Activated T-cell treated with anti-CD3 and anti-CD28 coated beads for 4 hours (primary cell): ENCODE data around the gene UGT1A7.

Source experiments
- DNase-seq: peaks from one replicate; pipeline ENCODE4 v3.0.0-alpha.2; 2020

Gene UGT1A7

DNA sequence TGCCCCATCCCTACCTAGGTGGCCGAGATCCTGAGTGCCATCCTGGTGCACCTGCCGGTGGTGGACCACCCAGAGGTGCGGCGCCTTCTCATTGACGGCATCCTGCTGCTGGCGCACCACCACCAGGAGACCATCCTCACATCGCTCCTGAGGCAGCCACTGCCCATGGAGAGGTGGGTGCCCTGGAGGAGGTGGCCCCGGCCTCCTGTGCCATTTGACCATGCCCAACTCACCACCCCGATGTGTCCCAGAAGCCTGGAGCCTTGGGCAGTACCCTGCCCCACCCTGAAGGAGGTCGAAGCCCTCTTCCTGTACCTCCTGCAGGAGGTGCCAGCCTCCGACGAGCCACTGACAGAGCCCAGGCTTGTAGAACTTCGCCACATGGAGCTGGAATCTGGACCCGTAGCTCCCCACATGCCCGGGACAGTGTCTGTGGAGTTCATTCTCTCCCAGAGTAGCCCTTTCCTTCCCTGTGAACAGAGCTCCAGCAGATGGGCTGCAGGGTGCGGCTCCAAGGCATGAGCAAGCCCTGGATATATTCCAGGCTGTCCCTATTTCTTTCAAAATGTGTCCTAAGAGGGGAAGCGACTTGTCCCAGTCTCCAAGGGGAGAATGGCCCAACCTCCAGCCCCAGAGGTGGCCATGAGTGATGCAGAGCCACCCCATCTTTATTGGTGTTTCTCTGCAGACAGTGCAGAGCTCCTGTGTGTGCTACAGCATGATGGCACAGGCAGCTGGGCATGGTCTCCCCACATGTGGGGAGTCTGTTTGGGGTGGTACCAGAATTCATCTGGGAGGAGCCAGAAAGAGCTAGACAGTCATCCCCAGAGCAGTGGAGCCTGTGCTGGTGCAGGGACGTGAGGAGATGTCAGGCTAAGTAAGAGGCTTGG is 138.4 kb downstream of the UGT1A7 start:
- no peak for DNase-seq

GRCh38 chr2:233820774-233821105 is 139.0 kb downstream of the UGT1A7 start:
- DNase-seq, result no peak

DNA sequence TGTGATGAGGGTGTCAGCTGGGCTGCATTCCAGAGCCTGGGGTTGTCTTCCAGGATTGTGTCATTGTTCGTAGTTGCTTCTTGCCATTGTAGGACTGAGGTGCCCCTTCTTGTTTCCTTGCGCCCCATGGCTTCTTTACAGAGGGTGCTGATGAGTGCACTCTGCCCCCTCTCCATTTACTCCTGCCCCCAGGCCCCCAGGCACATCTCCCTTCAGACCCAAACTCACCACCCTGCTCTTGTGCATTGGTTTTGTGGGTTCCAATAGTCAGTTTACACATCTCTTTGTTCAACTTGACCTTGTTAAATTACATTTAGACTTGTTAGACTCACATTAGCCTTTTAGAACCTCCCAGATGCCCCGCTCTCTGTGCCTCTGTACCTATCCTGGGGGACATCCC is 139.5 kb downstream of the UGT1A7 start:
- no peak for DNase-seq

DNA sequence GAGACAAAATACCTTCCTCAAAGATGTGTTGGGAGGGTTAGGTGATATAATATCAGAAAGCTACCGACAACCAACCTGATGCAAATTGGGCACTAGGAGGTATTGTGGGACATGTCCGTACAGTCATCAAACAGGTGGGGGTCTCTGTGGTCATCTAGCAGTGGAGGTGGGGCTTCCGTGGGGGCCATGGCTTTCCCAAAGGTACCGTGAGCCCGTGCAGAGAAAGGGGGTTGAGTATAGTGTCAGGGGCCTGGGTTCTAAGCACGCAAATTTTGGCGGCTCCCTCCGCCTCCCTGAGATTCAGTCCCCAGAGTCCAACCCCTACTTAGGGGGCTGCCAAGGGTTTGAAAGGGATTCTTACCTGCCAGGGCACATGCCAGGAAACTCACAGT is 140.0 kb downstream of the UGT1A7 start:
- DNase-seq, result no peak

- no peak for DNase-seq
Measured at GRCh38 chr2:233822101-233822771, 140.5 kb downstream of the UGT1A7 start.
